SK-N-SH (cell line): ENCODE measurements around the gene FNDC3B. TPM values are rescaled to one million over a fixed set of nuclear protein-coding genes. Genes with fewer than 3 reads are reported as not detected.

Experiments
- CTCF ChIA-PET: fragments of 300-600, 350-600 bp; formaldehyde crosslinking; extraction: SDS; loops from one replicate; lab custom pipeline; 2021; lab: Yijun Ruan, JAX
- POLR2A ChIA-PET: fragments of 350-600 bp; sonication (Branson Sonifier 250); formaldehyde crosslinking; extraction: SDS; loops from one replicate; lab custom pipeline; 2020; ENCODE audit warnings: antibody characterized with exemption, inconsistent platforms; lab: Yijun Ruan, JAX
- DNase-seq: peaks from one replicate; pipeline ENCODE4 v3.0.0; 2012
- H2AFZ ChIP-seq: fragments of 200-600 bp; sonication (generic); 2 replicates; pipeline ENCODE4 v1.8.1; 2016; ENCODE audit warnings: antibody characterized with exemption, mild to moderate bottlenecking, low read depth
- H3F3A ChIP-seq: fragments of 200-600 bp; sonication (generic); replicated peaks from 2 replicates; pipeline ENCODE3; 2016; ENCODE audit warnings: antibody characterized with exemption, mild to moderate bottlenecking; ENCODE audit not compliant: insufficient read depth
- H3K27ac ChIP-seq, 2 experiments: fragments of 200-500 bp in 1 of 2; fragments of 200-600 bp in 1 of 2; sonication (Bioruptor generic) in 1 of 2; sonication (generic), shearing (Covaris generic) in 1 of 2; 2 replicates each; pipeline versions ENCODE4 v1.5.1 to v1.6.1; 2014 to 2016; ENCODE audit warnings: low read depth in 2 of 2, inconsistent platforms in 1 of 2, low read length in 1 of 2, mild to moderate bottlenecking in 1 of 2, mixed read lengths in 1 of 2
- H3K27me3 ChIP-seq: fragments of 200-600 bp; sonication (generic), shearing (Covaris generic); 2 replicates; pipeline ENCODE4 v1.6.1; 2016; ENCODE audit warnings: mixed run types; ENCODE audit not compliant: insufficient read depth
- H3K36me3 ChIP-seq, 2 experiments: fragments of 200-500 bp in 1 of 2; fragments of 200-600 bp in 1 of 2; sonication (Bioruptor generic) in 1 of 2; sonication (generic) in 1 of 2; replicated peaks in 1 of 2; 2 replicates each; pipeline versions ENCODE3 to v1.5.1; 2014 to 2016; ENCODE audit warnings: low read length in 1 of 2, mild to moderate bottlenecking in 1 of 2; ENCODE audit not compliant: insufficient read depth in 2 of 2, control insufficient read depth in 1 of 2
- H3K4me1 ChIP-seq, 2 experiments: fragments of 200-500 bp in 1 of 2; fragments of 200-600 bp in 1 of 2; sonication (Bioruptor generic) in 1 of 2; sonication (generic), shearing (Covaris generic) in 1 of 2; 2 replicates each; pipeline versions ENCODE4 v1.5.1 to v1.6.1; 2014 to 2016; ENCODE audit warnings: low read depth in 1 of 2, low read length in 1 of 2, mixed run types in 1 of 2; ENCODE audit not compliant: insufficient read depth in 2 of 2, control insufficient read depth in 1 of 2
- H3K4me2 ChIP-seq: fragments of 200-600 bp; sonication (generic), shearing (Covaris generic); 2 replicates; pipeline ENCODE4 v1.6.1; 2017; ENCODE audit warnings: mixed run types
- H3K4me3 ChIP-seq, 2 experiments: fragments of 200-500 bp in 1 of 2; fragments of 200-600 bp in 1 of 2; sonication (Bioruptor generic) in 1 of 2; sonication (generic), shearing (Covaris generic) in 1 of 2; 2 replicates each; pipeline versions ENCODE4 v1.5.1 to v1.8.1; 2014 to 2016; ENCODE audit warnings: low read depth in 2 of 2, inconsistent platforms in 1 of 2, low read length in 1 of 2, mild to moderate bottlenecking in 1 of 2, mixed read lengths in 1 of 2, moderate library complexity in 1 of 2
- H3K79me2 ChIP-seq: fragments of 200-600 bp; sonication (generic); 2 replicates; pipeline ENCODE4 v1.8.1; 2017; ENCODE audit warnings: mild to moderate bottlenecking; ENCODE audit not compliant: insufficient read depth
- H3K9ac ChIP-seq: fragments of 200-600 bp; sonication (generic); 2 replicates; pipeline ENCODE4 v1.6.1; 2017; ENCODE audit warnings: mixed run types
- H3K9me2 ChIP-seq: fragments of 200-600 bp; sonication (generic); 2 replicates; pipeline ENCODE4 v1.6.1; 2017; ENCODE audit warnings: mixed run types
- H3K9me3 ChIP-seq: fragments of 200-600 bp; sonication (generic); 2 replicates; pipeline ENCODE4 v1.6.1; 2017; ENCODE audit warnings: mixed run types, mild to moderate bottlenecking, moderate library complexity
- H4K20me1 ChIP-seq: fragments of 200-600 bp; sonication (generic); 2 replicates; pipeline ENCODE4 v1.6.1; 2017; ENCODE audit warnings: mild to moderate bottlenecking, mixed run types; ENCODE audit not compliant: insufficient read depth
- CHD2 ChIP-seq: fragments of 150-350 bp; IDR thresholded peaks from 2 replicates; pipeline ENCODE4 v1.6.1; 2018; ENCODE audit warnings: low read length; ENCODE audit not compliant: partially characterized antibody
- ELF1 ChIP-seq: IDR thresholded peaks from 2 replicates; pipeline ENCODE4 v1.4.0; 2012
- EZH2phosphoT487 ChIP-seq: fragments of 200-600 bp; sonication (generic); IDR thresholded peaks from 2 replicates; pipeline ENCODE4 v1.6.1; 2017; ENCODE audit warnings: low read depth, mixed run types, mild to moderate bottlenecking, antibody characterized with exemption, moderate library complexity, borderline replicate concordance
- FOXM1 ChIP-seq: IDR thresholded peaks from 2 replicates; pipeline ENCODE4 v1.4.0; 2012; ENCODE audit warnings: low read depth, mild to moderate bottlenecking
- GABPA ChIP-seq: IDR thresholded peaks from 2 replicates; pipeline ENCODE4 v1.4.0; 2012; ENCODE audit warnings: low read depth, mild to moderate bottlenecking
- GATA2 ChIP-seq: sonication (generic); formaldehyde crosslinking; IDR thresholded peaks from 2 replicates; pipeline ENCODE4 v1.5.0; 2020; ENCODE audit warnings: mild to moderate bottlenecking, missing genetic modification reagents
- JUND ChIP-seq: IDR thresholded peaks from 2 replicates; pipeline ENCODE4 v1.4.0; 2012
- MAX ChIP-seq: IDR thresholded peaks from 2 replicates; pipeline ENCODE4 v1.4.0; 2012; ENCODE audit warnings: low read depth
- MEF2A ChIP-seq: IDR thresholded peaks from 2 replicates; pipeline ENCODE4 v1.4.0; 2012; ENCODE audit warnings: low read depth, borderline replicate concordance
- MXI1 ChIP-seq: IDR thresholded peaks from 2 replicates; pipeline ENCODE4 v1.6.1; 2012; ENCODE audit warnings: mild to moderate bottlenecking, low read depth, low read length, improper control_type of control experiment
- NFIC ChIP-seq: IDR thresholded peaks from 2 replicates; pipeline ENCODE4 v1.4.0; 2012; ENCODE audit warnings: borderline replicate concordance
- NRF1 ChIP-seq: IDR thresholded peaks from 2 replicates; pipeline ENCODE4 v1.6.1; 2012; ENCODE audit warnings: low read depth, mild to moderate bottlenecking, low read length
- PBX3 ChIP-seq: IDR thresholded peaks from 2 replicates; pipeline ENCODE4; 2012
- POLR2AphosphoS5 ChIP-seq: IDR thresholded peaks from 2 replicates; pipeline ENCODE4 v1.6.1; 2012; ENCODE audit warnings: low read depth, low read length
- RAD21 ChIP-seq: IDR thresholded peaks from 2 replicates; pipeline ENCODE4 v1.6.1; 2012; ENCODE audit warnings: mild to moderate bottlenecking, low read length
- REST ChIP-seq: IDR thresholded peaks from 2 replicates; pipeline ENCODE4 v1.6.1; 2012; ENCODE audit warnings: mild to moderate bottlenecking, low read depth, low read length, moderate library complexity
- RFX5 ChIP-seq: IDR thresholded peaks from 2 replicates; pipeline ENCODE4 v1.6.1; 2012; ENCODE audit warnings: mild to moderate bottlenecking, improper control_type of control experiment, low read length
- RXRA ChIP-seq: IDR thresholded peaks from 2 replicates; pipeline ENCODE4 v1.4.0; 2012; ENCODE audit warnings: low read depth, mild to moderate bottlenecking, borderline replicate concordance
- SIN3A ChIP-seq: IDR thresholded peaks from 2 replicates; pipeline ENCODE4 v1.6.1; 2012; ENCODE audit warnings: low read depth, mild to moderate bottlenecking, low read length, moderate library complexity, borderline replicate concordance
- TAF1 ChIP-seq: IDR thresholded peaks from 2 replicates; pipeline ENCODE4 v1.6.1; 2012; ENCODE audit warnings: low read depth, mild to moderate bottlenecking, low read length, moderate library complexity, borderline replicate concordance
- TCF12 ChIP-seq: IDR thresholded peaks from 2 replicates; pipeline ENCODE4 v1.4.0; 2012
- TEAD4 ChIP-seq: IDR thresholded peaks from 2 replicates; pipeline ENCODE4 v1.4.0; 2012; ENCODE audit warnings: mild to moderate bottlenecking, borderline replicate concordance; ENCODE audit not compliant: insufficient read depth
- USF1 ChIP-seq: IDR thresholded peaks from 2 replicates; pipeline ENCODE4 v1.4.0; 2012; ENCODE audit warnings: low read depth, borderline replicate concordance
- USF2 ChIP-seq: fragments of 150-350 bp; IDR thresholded peaks from 2 replicates; pipeline ENCODE4 v1.6.1; 2017; ENCODE audit warnings: antibody characterized with exemption, low read length, low read depth, borderline replicate concordance
- YY1 ChIP-seq: IDR thresholded peaks from 2 replicates; pipeline ENCODE4 v1.4.0; 2012; ENCODE audit warnings: low read depth, mild to moderate bottlenecking
- ZBTB33 ChIP-seq: IDR thresholded peaks from 2 replicates; pipeline ENCODE4 v1.4.0; 2012; ENCODE audit warnings: low read depth, borderline replicate concordance
- WGBS: methylation state at CpG from one replicate; pipeline ENCODE4 v1.1.6; 2017; ENCODE audit warnings: low lambda C conversion rate; 5-methylcytosine and 5-hydroxymethylcytosine counted together
- polyA plus RNA-seq, 3 experiments: library from polyadenylated mRNA; depleted of rRNA; stranded (reverse); fragments of >200 nt; gene quantifications; 2 replicates each; pipeline ENCODE4 v1.2.3, GENCODE V29; 2012

The FNDC3B gene
- polyA plus RNA-seq, 1 of the 3 experiments (the other 2 are of a cell fraction): 10.4 TPM

GRCh38 chr3:171994646-171995428, 44.5 kb upstream of the FNDC3B start:
- H3K9me2 ChIP-seq: no peaks in the 10 kb centered on the region
- no peak overlapping the region for H3K4me3 ChIP-seq
- H3K9me3 ChIP-seq: peaks cover 7% of the 10 kb centered on the region; the same call in 1 of the 2 replicates
- no peak overlapping the region; the same call in 1 of the 2 replicates for H3K4me2 ChIP-seq
- peak overlapping the region in 1 of 2 experiments; percentile 30; a peak in 2 of 4 replicates for H3K27ac ChIP-seq
- 45% methylated on average over 3 of the region's 3 CpGs for WGBS
- H3K79me2 ChIP-seq: no peaks in the 10 kb centered on the region
- H3K9ac ChIP-seq: no peak overlapping the region
- no peaks in the 10 kb centered on the region for H3K27me3 ChIP-seq
- ChIA-PET CTCF (no interaction called here), POLR2A (no interaction called here)
- H3K4me1 ChIP-seq: no peaks in the 10 kb centered on the region; a peak in 1 of 4 replicates
- no peaks in the 10 kb centered on the region for H3K36me3 ChIP-seq
- peaks cover 12% of the 10 kb centered on the region for H3F3A ChIP-seq
- no peaks in the 10 kb centered on the region for H4K20me1 ChIP-seq
- 0 out of 2 replicates have a peak overlapping the region, but pooled peaks have one; percentile 7 for H2AFZ ChIP-seq
- DNase-seq: no peak
- TF ChIP-seq POLR2AphosphoS5 (no peak), MEF2A (no peak), ZBTB33 (no peak), ELF1 (no peak), GATA2 (CRISPR knock-in tag) (no peak), PBX3 (peak; percentile 46; the same call in 1 of the 2 replicates), MXI1 (no peak), TCF12 (peak; percentile 72), GABPA (no peak), TAF1 (no peak), CHD2 (no peak), NFIC (peak; percentile 13; the same call in 1 of the 2 replicates), YY1 (no peak), NRF1 (no peak), SIN3A (0 out of 2 replicates have a peak, but pooled peaks have one; percentile 41), USF1 (no peak), FOXM1 (no peak), USF2 (no peak), TEAD4 (no peak), MAX (peak; percentile 54; the same call in 1 of the 2 replicates), EZH2phosphoT487 (no peak), RXRA (no peak), JUND (no peak), RFX5 (no peak), REST (no peak), RAD21 (no peak)
